ENCODE measurements around the gene HADH.
"Not testable (repeated sequence)": the region's sequence is repeated elsewhere in the genome, so short reads cannot be mapped to it uniquely, and the experiment has no call there.

Gene HADH

DNA sequence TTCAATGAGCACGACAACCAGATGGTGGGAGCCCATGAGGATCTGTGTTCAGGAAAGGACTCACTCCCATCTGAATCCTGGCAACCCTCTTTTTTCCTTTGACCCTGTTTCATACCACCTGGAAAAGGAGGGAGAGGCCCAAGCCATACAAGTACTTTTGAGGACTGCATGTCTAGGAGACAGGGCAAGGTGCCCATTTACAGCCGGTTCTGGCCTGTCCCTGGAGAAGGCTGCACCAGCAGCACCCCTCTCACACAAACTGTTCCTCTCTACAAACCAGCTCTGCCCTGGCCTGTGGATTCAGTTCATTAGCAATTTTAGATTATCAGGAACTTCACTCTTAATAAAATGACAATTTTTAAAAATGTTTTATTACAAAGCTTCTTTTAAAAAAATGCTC, 57.5 kb downstream of the HADH start:
- H3K4me3 ChIP-seq (ENCODE audit: control insufficient read depth, low read depth, low read length), result no peak overlapping the region
- TF ChIP-seq, protein P1, sequence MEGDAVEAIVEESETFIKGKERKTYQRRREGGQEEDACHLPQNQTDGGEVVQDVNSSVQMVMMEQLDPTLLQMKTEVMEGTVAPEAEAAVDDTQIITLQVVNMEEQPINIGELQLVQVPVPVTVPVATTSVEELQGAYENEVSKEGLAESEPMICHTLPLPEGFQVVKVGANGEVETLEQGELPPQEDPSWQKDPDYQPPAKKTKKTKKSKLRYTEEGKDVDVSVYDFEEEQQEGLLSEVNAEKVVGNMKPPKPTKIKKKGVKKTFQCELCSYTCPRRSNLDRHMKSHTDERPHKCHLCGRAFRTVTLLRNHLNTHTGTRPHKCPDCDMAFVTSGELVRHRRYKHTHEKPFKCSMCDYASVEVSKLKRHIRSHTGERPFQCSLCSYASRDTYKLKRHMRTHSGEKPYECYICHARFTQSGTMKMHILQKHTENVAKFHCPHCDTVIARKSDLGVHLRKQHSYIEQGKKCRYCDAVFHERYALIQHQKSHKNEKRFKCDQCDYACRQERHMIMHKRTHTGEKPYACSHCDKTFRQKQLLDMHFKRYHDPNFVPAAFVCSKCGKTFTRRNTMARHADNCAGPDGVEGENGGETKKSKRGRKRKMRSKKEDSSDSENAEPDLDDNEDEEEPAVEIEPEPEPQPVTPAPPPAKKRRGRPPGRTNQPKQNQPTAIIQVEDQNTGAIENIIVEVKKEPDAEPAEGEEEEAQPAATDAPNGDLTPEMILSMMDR (IDR thresholded peaks at IDR 0.05; ENCODE audit: control insufficient read depth, insufficient read depth, low read depth, low read length, missing control alignments), result no peak
- no peak for DNase-seq (ENCODE audit: low read depth)

DNA sequence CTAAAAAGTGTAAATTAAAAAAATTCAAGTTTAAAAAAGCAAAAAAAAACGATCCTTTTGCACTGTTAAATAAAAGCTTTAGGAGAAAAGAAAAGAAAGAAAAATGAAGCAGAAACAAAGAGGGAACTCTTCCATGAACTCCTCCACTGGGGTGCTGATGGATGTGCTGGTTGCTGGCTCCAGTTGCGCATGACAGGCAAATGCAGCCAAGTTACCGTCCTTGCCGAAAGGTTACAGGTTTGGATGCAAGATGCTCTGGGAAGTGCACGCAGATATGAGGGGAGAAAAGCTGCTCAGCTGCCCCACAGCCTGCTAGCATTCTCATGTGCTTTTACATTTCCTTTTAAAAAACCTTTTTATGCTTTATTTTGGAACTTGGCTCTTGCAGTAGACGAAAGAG, 58.5 kb downstream of the HADH start:
- no peak overlapping the region for H3K4me3 ChIP-seq (ENCODE audit: control insufficient read depth, low read depth, low read length)
- DNase-seq (ENCODE audit: low read depth), result no peak
- TF ChIP-seq, protein P1 (IDR thresholded peaks at IDR 0.05; ENCODE audit: control insufficient read depth, insufficient read depth, low read depth, low read length, missing control alignments), result no peak

DNA sequence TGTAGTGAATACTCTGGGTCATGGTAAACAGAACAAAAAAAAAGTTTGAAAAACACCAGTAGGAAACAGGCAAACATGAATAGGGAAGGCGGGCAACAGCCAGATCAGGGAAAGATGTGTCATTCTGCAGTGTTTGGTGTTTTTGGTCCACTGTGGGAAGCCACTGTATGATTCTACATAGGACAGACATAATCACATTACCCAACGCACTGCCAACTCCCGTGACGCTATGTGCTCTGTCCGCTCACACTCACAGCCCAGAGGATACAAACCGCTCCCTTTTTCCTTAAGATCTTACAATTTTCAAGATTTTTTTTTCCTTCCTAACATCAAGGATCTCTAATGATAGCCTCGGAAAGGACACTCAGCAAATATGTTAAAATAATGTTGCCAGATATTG, 59.3 kb downstream of the HADH start:
- no peak for DNase-seq (ENCODE audit: low read depth)
- TF ChIP-seq, protein P1 (IDR thresholded peaks at IDR 0.05; ENCODE audit: control insufficient read depth, insufficient read depth, low read depth, low read length, missing control alignments), result no peak
- no peak overlapping the region for H3K4me3 ChIP-seq (ENCODE audit: control insufficient read depth, low read depth, low read length)

DNA sequence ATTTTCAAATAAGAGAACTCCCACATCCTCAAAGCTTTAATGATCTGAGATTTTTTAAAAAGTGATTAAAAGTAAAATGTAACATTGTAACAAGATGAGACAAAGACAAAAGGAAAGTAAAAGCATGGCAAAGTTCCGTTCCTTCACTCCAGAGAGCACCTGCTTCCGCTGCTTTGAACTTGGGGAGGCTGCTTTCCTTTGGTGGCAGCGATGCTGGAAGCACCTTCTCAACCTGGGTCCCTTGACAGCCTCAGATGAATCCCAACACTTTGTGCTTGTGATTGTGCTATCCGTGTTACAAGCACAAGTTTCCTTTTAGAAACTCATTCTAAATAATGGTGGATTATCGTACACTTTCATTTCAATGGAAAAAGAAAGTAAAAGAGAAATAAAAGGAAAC, 59.7 kb downstream of the HADH start:
- H3K4me3 ChIP-seq (ENCODE audit: control insufficient read depth, low read depth, low read length), result no peak overlapping the region
- DNase-seq (ENCODE audit: low read depth), result no peak
- TF ChIP-seq, protein P1 (IDR thresholded peaks at IDR 0.05; ENCODE audit: control insufficient read depth, insufficient read depth, low read depth, low read length, missing control alignments), result no peak

DNA sequence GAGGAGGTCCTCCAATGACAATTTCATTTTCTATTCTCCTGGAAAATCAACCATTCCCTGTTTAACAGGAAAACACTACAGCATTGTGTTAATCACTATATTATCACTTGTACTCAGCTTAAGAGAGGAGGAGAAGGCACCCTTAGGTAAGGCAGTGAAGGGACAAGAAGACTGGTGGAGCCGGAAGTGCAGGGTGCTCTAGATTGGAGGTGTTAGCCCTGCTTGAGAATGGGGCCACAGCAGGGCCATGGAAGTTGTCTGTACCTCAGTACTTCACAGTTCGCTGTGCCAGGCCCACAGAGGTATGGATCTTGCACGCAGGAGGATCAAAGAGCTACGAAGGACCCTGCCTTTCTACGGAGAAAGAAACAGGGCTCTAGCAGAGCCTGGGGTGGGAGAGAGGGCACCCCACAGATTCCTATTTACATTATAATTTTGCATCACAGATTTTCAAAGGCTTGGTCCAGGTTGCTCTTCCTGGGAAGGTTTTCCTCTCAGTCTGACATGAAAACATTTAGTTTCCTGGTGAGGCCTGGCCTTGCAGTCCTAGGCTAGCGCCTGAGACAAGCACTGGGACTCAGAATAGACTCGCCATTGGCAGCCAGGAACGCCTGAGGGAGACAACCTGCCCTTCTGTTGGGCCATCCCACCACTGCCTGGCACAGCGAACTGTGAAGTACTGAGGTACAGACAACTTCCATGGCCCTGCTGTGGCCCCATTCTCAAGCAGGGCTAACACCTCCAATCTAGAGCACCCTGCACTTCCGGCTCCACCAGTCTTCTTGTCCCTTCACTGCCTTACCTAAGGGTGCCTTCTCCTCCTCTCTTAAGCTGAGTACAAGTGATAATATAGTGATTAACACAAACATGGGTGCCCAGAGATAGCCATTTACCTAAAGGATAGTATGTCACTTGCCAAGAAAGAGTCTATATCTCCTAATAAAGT, 60.8 kb downstream of the HADH start:
- not testable (repeated sequence) for H3K4me3 ChIP-seq (ENCODE audit: control insufficient read depth, low read depth, low read length); DNase-seq (ENCODE audit: low read depth)

DNA sequence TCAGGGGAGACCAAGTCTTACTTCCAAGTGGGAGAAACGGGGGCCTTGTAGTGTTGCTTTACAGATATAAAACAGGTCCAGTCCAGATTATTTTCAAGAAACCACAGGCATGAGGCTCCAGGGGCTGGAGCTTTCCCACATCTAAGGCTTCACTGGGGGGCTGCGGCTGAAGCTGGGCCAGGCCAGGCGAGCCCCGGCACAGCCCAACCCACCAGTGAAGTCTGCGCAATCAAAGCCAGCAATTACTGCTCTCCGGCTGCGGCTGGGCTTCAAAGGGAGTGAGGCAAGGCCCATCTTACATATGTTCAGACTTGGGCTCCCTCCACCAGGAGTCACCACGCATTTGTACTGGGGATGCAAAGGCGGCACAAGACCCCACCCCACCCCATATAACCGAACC, 61.7 kb downstream of the HADH start:
- TF ChIP-seq, protein P1 (IDR thresholded peaks at IDR 0.05; ENCODE audit: control insufficient read depth, insufficient read depth, low read depth, low read length, missing control alignments), result no peak
- H3K4me3 ChIP-seq (ENCODE audit: control insufficient read depth, low read depth, low read length), result no peak overlapping the region
- no peak for DNase-seq (ENCODE audit: low read depth)

DNA sequence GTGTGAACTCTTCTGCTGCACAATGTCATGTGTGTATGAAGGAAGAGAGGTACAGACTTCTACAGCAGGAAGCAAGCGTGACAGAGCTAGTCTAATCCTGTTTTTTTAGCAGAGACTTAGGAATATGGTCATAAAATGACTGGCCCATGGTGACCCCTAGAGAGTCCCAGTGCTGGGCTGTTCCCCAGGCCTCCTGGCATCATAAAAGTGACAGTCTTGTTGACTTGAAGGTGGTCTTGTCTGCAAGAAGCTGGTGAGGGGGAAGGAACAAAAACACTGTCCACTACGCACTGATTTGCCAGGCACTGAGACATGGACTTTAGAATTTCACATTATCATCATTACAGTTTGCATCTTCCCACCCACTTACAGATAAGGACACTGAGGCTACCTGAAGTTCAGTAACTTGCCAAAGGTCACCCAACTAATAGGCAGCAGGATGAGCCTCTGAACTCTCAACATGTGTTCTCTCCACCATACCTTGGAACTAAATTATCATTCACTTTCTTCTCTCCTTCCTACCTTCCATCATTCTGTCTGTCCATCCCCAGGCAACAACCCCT, 63.0 kb downstream of the HADH start:
- DNase-seq (ENCODE audit: low read depth), result no peak
- no peak overlapping the region for H3K4me3 ChIP-seq (ENCODE audit: control insufficient read depth, low read depth, low read length)
- TF ChIP-seq, protein P1 (IDR thresholded peaks at IDR 0.05; ENCODE audit: control insufficient read depth, insufficient read depth, low read depth, low read length, missing control alignments), result no peak

All from AG09309 (cell line).